ENCODE measurements around the gene CEBPE. TPM values are rescaled to one million over a fixed set of nuclear protein-coding genes. Genes with fewer than 3 reads are reported as not detected.

Gene CEBPE
- total RNA-seq, 1 donor from 2014 or later = not detected

- Histone ChIP-seq H3K4me3 (ENCODE audit: insufficient read depth, low read depth, low read length) (no peak overlapping the region), H3K27me3 (ENCODE audit: insufficient read depth, low read length) (no peaks in the 10 kb centered on the region), H3K36me3 (ENCODE audit: insufficient read depth, low read length) (peaks cover 49% of the 10 kb centered on the region), H3K9ac (ENCODE audit: low read length) (no peak overlapping the region), H3K4me2 (ENCODE audit: low read length) (no peak overlapping the region), H3K79me2 (ENCODE audit: insufficient read depth, low read length) (peaks cover 39% of the 10 kb centered on the region), H2AFZ (ENCODE audit: low read depth, low read length) (no peak overlapping the region), H4K20me1 (ENCODE audit: insufficient read depth, low read length) (peaks cover 26% of the 10 kb centered on the region), H3K4me1 (ENCODE audit: insufficient read depth, low read length) (no peaks in the 10 kb centered on the region), H3K9me3 (ENCODE audit: insufficient read depth, low read depth, low read length) (no peaks in the 10 kb centered on the region), H3K27ac (ENCODE audit: low read depth, low read length) (no peak overlapping the region)
- H3K36me3 Mint-ChIP-seq (ENCODE audit: low read depth, unreplicated experiment) = peaks cover 6% of the 10 kb centered on the region
- FAIRE-seq (no peak), DNase-seq (ENCODE audit: low read depth) (no peak)
- no peak overlapping the region for H3K4me3 Mint-ChIP-seq (ENCODE audit: unreplicated experiment)
- no peak for TF ChIP-seq CTCF (IDR thresholded peaks at IDR 0.05; ENCODE audit: insufficient read depth, low read depth, low read length)
- no peak for TF ChIP-seq EZH2 (IDR thresholded peaks at IDR 0.05; ENCODE audit: insufficient read depth, low read length)
- no peaks in the 10 kb centered on the region for H3K9me3 Mint-ChIP-seq (ENCODE audit: unreplicated experiment)
- H3K27ac Mint-ChIP-seq (ENCODE audit: unreplicated experiment) = no peak overlapping the region
- H3K4me1 Mint-ChIP-seq (ENCODE audit: low read depth, unreplicated experiment) = peaks cover 10% of the 10 kb centered on the region
- no peaks in the 10 kb centered on the region for H3K27me3 Mint-ChIP-seq (ENCODE audit: low read depth, unreplicated experiment)
Observed at GRCh38 chr14:23086565-23086964, 32.5 kb downstream of the CEBPE start.

GRCh38 chr14:23085458-23085857 lies 33.6 kb downstream of the CEBPE start:
- H3K36me3 Mint-ChIP-seq (ENCODE audit: low read depth, unreplicated experiment) = peaks cover 8% of the 10 kb centered on the region
- H3K27ac Mint-ChIP-seq (ENCODE audit: unreplicated experiment) = no peak overlapping the region
- Histone ChIP-seq H3K36me3 (ENCODE audit: insufficient read depth, low read length) (peaks cover 56% of the 10 kb centered on the region), H4K20me1 (ENCODE audit: insufficient read depth, low read length) (peaks cover 19% of the 10 kb centered on the region), H3K4me2 (ENCODE audit: low read length) (no peak overlapping the region), H3K27me3 (ENCODE audit: insufficient read depth, low read length) (no peaks in the 10 kb centered on the region), H3K9me3 (ENCODE audit: insufficient read depth, low read depth, low read length) (no peaks in the 10 kb centered on the region), H3K79me2 (ENCODE audit: insufficient read depth, low read length) (peaks cover 28% of the 10 kb centered on the region), H3K4me3 (ENCODE audit: insufficient read depth, low read depth, low read length) (no peak overlapping the region), H2AFZ (ENCODE audit: low read depth, low read length) (no peak overlapping the region), H3K9ac (ENCODE audit: low read length) (no peak overlapping the region), H3K27ac (ENCODE audit: low read depth, low read length) (no peak overlapping the region), H3K4me1 (ENCODE audit: insufficient read depth, low read length) (peaks cover 1% of the 10 kb centered on the region)
- no peaks in the 10 kb centered on the region for H3K9me3 Mint-ChIP-seq (ENCODE audit: unreplicated experiment)
- H3K27me3 Mint-ChIP-seq (ENCODE audit: low read depth, unreplicated experiment) = no peaks in the 10 kb centered on the region
- TF ChIP-seq CTCF (IDR thresholded peaks at IDR 0.05; ENCODE audit: insufficient read depth, low read depth, low read length) (no peak), EZH2 (IDR thresholded peaks at IDR 0.05; ENCODE audit: insufficient read depth, low read length) (no peak)
- H3K4me3 Mint-ChIP-seq (ENCODE audit: unreplicated experiment) = no peak overlapping the region
- DNase-seq (ENCODE audit: low read depth) (no peak), FAIRE-seq (no peak)
- H3K4me1 Mint-ChIP-seq (ENCODE audit: low read depth, unreplicated experiment) = peaks cover 11% of the 10 kb centered on the region

GRCh38 chr14:23080474-23080873 lies 38.6 kb downstream of the CEBPE start:
- H3K4me3 ChIP-seq (ENCODE audit: insufficient read depth, low read depth, low read length) = no peak overlapping the region
- H2AFZ ChIP-seq (ENCODE audit: low read depth, low read length) = no peak overlapping the region
- TF ChIP-seq CTCF (IDR thresholded peaks at IDR 0.05; ENCODE audit: insufficient read depth, low read depth, low read length) (no peak), EZH2 (IDR thresholded peaks at IDR 0.05; ENCODE audit: insufficient read depth, low read length) (no peak)
- H3K4me2 ChIP-seq (ENCODE audit: low read length) = no peak overlapping the region
- DNase-seq (ENCODE audit: low read depth) (no peak), FAIRE-seq (no peak)
- H3K4me1 ChIP-seq (ENCODE audit: insufficient read depth, low read length) = peaks cover 30% of the 10 kb centered on the region
- Mint-ChIP-seq H3K4me3 (ENCODE audit: unreplicated experiment) (no peak overlapping the region), H3K9me3 (ENCODE audit: unreplicated experiment) (no peaks in the 10 kb centered on the region), H3K27ac (ENCODE audit: unreplicated experiment) (peak overlapping the region; percentile 73), H3K27me3 (ENCODE audit: low read depth, unreplicated experiment) (no peaks in the 10 kb centered on the region), H3K36me3 (ENCODE audit: low read depth, unreplicated experiment) (peaks cover 14% of the 10 kb centered on the region), H3K4me1 (ENCODE audit: low read depth, unreplicated experiment) (peaks cover 31% of the 10 kb centered on the region)
- no peaks in the 10 kb centered on the region for H3K27me3 ChIP-seq (ENCODE audit: insufficient read depth, low read length)
- peaks cover 54% of the 10 kb centered on the region for H3K36me3 ChIP-seq (ENCODE audit: insufficient read depth, low read length)
- peaks cover 22% of the 10 kb centered on the region for H3K79me2 ChIP-seq (ENCODE audit: insufficient read depth, low read length)
- H4K20me1 ChIP-seq (ENCODE audit: insufficient read depth, low read length) = peaks cover 13% of the 10 kb centered on the region
- H3K9me3 ChIP-seq (ENCODE audit: insufficient read depth, low read depth, low read length) = no peaks in the 10 kb centered on the region
- peak overlapping the region; percentile 58 for H3K9ac ChIP-seq (ENCODE audit: low read length)
- H3K27ac ChIP-seq (ENCODE audit: low read depth, low read length) = peak overlapping the region; percentile 76

Measured in astrocyte (in vitro differentiated cells and primary cell).